Psoas muscle (tissue), 8 donors: ENCODE measurements around the gene MEIS2. TPM values are rescaled to one million over a fixed set of nuclear protein-coding genes. Genes with fewer than 3 reads are reported as not detected.
A peak's percentile ranks its signal among the peaks of the same experiment; 100 is the strongest.

Experiments
- ATAC-seq, 4 donors: fragments of 200-7000 bp; cut with Tn5 transposase; one replicate each; pipeline ENCODE4 v1.9.1; 2020; ENCODE audit warnings: moderate library complexity in 3 of 4, mild to moderate bottlenecking in 2 of 4
- DNase-seq, 2 donors: peaks; one replicate each; pipeline ENCODE4 v3.0.0-alpha.2; 2020
- H3K27ac ChIP-seq: fragments of 200-600 bp; one replicate; pipeline ENCODE4 v1.8.0; 2022
- H3K27me3 ChIP-seq, 3 donors: fragments of 200-600 bp in 1 of 3; one replicate each; pipeline versions ENCODE4 v1.6.1 to v1.8.0; 2013 to 2022; ENCODE audit warnings: low read length in 2 of 3, mild to moderate bottlenecking in 2 of 3, moderate library complexity in 1 of 3; ENCODE audit not compliant: insufficient read depth in 3 of 3
- H3K36me3 ChIP-seq, 2 donors: fragments of 200-600 bp in 1 of 2; one replicate each; pipeline versions ENCODE4 v1.6.1 to v1.8.0; 2013 to 2022; ENCODE audit warnings: low read depth in 1 of 2, mild to moderate bottlenecking in 1 of 2, moderate library complexity in 1 of 2; ENCODE audit not compliant: insufficient read depth in 1 of 2
- H3K4me1 ChIP-seq: fragments of 200-600 bp; one replicate; pipeline ENCODE4 v1.8.0; 2022
- H3K4me3 ChIP-seq: fragments of 200-600 bp; one replicate; pipeline ENCODE4 v1.8.0; 2022; ENCODE audit warnings: mild to moderate bottlenecking
- H3K9me3 ChIP-seq: fragments of 200-600 bp; one replicate; pipeline ENCODE4 v1.8.0; 2022
- CTCF ChIP-seq: fragments of 200-600 bp; IDR thresholded peaks from one replicate; pipeline ENCODE4 v1.8.0; 2022; ENCODE audit warnings: antibody characterized with exemption
- WGBS, 3 donors: extraction: QIAGEN DNeasy Blood & Tissue Kit; methylation state at CpG; one replicate each; pipeline versions ENCODE4 v1.1.6 to v1.1.7; 2013; 5-methylcytosine and 5-hydroxymethylcytosine counted together
- intact Hi-C, 2 donors: fragments of 100-400 bp; cut with DNase I; formaldehyde crosslinking; loops; one replicate each; pipeline versions ENCODE4 v1.11.0 to v1.14.2; 2022
- polyA plus RNA-seq, 3 donors: library from polyadenylated mRNA; stranded (reverse); fragments of 200-250 nt; gene quantifications; one replicate each; pipeline ENCODE4 v1.2.3, GENCODE V29; 2013
- total RNA-seq, 4 donors: library from RNA; stranded (reverse); fragmentation: NEBNext Ultra II Directional in 2 of 4; extraction: Animal tissue kit (Norgen Biotek cat#: 25700) in 2 of 4; gene quantifications; one replicate each; pipeline versions ENCODE4 v1.2.1 to v1.2.4, GENCODE V29; 2021 to 2023
- donor health status: healthy with polysubstance abuse.
- donor health status: DM: no; HTN: no; CAD: no; lungs with moderate emphysema.
- donor health status: Bipolar disorder and iron deficiency.
- donor health status: healthy.
- donor health status: DM: yes; HTN: yes; CAD: no.
- donor health status: DM: no; HTN: no; CAD: no.
- donor health status: DM: no; HTN: no; CAD: no.
- donor health status: DM: yes; HTN: yes; CAD: no.

The MEIS2 gene
- total and polyA plus RNA-seq, 7 donors: 0.42 to 24.3 (median 1.9) TPM

GRCh38 chr15:36893276-36893675 is 207.1 kb downstream of the MEIS2 start:
- WGBS, 3 donors: 67 to 78% (median 72%) methylated on average over 1 of the region's 1 CpG
- ATAC-seq: no peak

GRCh38 chr15:36888011-36888992 is 212.0 kb downstream of the MEIS2 start:
- no peak for TF ChIP-seq CTCF
- no peaks in the 10 kb centered on the region for H3K36me3 ChIP-seq
- H3K27me3 ChIP-seq: peaks cover 11 to 72% (median 22%) of the 10 kb centered on the region in 3 donors
- intact Hi-C loops: loop anchor here in 1 of 2 donors (10.0 kb wide), 2 partner anchors 216 to 384 kb away; partner anchors contain the start of gene MEIS2
- no peak overlapping the region for H3K4me3 ChIP-seq
- WGBS, 3 donors: 9 to 11% (median 11%) methylated on average over 48 to 51 of the region's 51 CpGs
- no peaks in the 10 kb centered on the region for H3K4me1 ChIP-seq
- no peak overlapping the region for H3K27ac ChIP-seq
- H3K9me3 ChIP-seq: no peaks in the 10 kb centered on the region
- DNase-seq: peak in 1 of 2 donors; percentile 28
- ATAC-seq: peak in 2 of 4 donors; percentile 20 to 29

More at GRCh38 chr15:36893276-36893675, 207.1 kb downstream of the MEIS2 start:
- no peaks in the 10 kb centered on the region for H3K4me1 ChIP-seq
- no peak overlapping the region for H3K4me3 ChIP-seq
- TF ChIP-seq CTCF: no peak
- H3K27me3 ChIP-seq: peaks cover 4 to 23% (median 8%) of the 10 kb centered on the region in 3 donors
- no peaks in the 10 kb centered on the region for H3K9me3 ChIP-seq
- DNase-seq: no peak
- no peak overlapping the region for H3K27ac ChIP-seq
- intact Hi-C loops: no loop called here
- H3K36me3 ChIP-seq: peaks cover 0 to 13% of the 10 kb centered on the region in 2 donors

- Histone ChIP-seq H3K36me3 (no peaks in the 10 kb centered on the region), H3K27ac (no peak overlapping the region), H3K9me3 (no peaks in the 10 kb centered on the region), H3K4me3 (no peak overlapping the region), H3K4me1 (no peaks in the 10 kb centered on the region), H3K27me3 (peaks cover 11 to 80% (median 28%) of the 10 kb centered on the region in 3 donors)
- no peak for TF ChIP-seq CTCF
- 4 to 7% (median 7%) methylated on average over 33 to 35 of the region's 35 CpGs for WGBS, 3 donors
- DNase-seq (peak in 1 of 2 donors; percentile 40), ATAC-seq (no peak)
- intact Hi-C loops: loop anchor here in 1 of 2 donors (10.0 kb wide), 2 partner anchors 217 to 383 kb away; partner anchors contain the start of gene MEIS2
Measured at GRCh38 chr15:36887214-36887961, 213.0 kb downstream of the MEIS2 start.

GRCh38 chr15:36886701-36887100 is 213.6 kb downstream of the MEIS2 start:
- H3K4me1 ChIP-seq: no peaks in the 10 kb centered on the region
- no peaks in the 10 kb centered on the region for H3K9me3 ChIP-seq
- TF ChIP-seq CTCF: no peak
- no peak overlapping the region for H3K4me3 ChIP-seq
- peaks cover 11 to 86% (median 33%) of the 10 kb centered on the region in 3 donors for H3K27me3 ChIP-seq
- H3K27ac ChIP-seq: no peak overlapping the region
- no peak for ATAC-seq
- intact Hi-C loops: loop anchor here in 1 of 2 donors (10.0 kb wide), 2 partner anchors 218 to 382 kb away; partner anchors contain the start of gene MEIS2
- 21 to 30% (median 22%) methylated on average over 8 of the region's 8 CpGs for WGBS, 3 donors
- no peaks in the 10 kb centered on the region for H3K36me3 ChIP-seq
- no peak for DNase-seq
